Liver (tissue), 9 donors: ENCODE measurements around the gene MROH2B. TPM values are rescaled to one million over a fixed set of nuclear protein-coding genes. Genes with fewer than 3 reads are reported as not detected.

Experiments used
- DNase-seq: peaks from one replicate; pipeline ENCODE4 v3.0.0-alpha.2; 2017; ENCODE audit warnings: low spot score
- H3K27ac ChIP-seq, 2 donors: one replicate each; pipeline ENCODE4 v1.7.0; 2013; ENCODE audit warnings: inconsistent platforms in 2 of 2, low read length in 2 of 2, control low read depth in 1 of 2, low read depth in 1 of 2, mild to moderate bottlenecking in 1 of 2
- H3K27me3 ChIP-seq, 4 donors: one replicate each; pipeline versions ENCODE4 v1.6.1 to v1.7.0; 2013; ENCODE audit warnings: low read length in 3 of 4, inconsistent platforms in 1 of 4, mild to moderate bottlenecking in 1 of 4, moderate library complexity in 1 of 4; ENCODE audit not compliant: control insufficient read depth in 4 of 4, insufficient read depth in 4 of 4
- H3K36me3 ChIP-seq, 4 donors: one replicate each; pipeline versions ENCODE4 v1.6.1 to v1.7.0; 2013; ENCODE audit warnings: low read length in 3 of 4, mild to moderate bottlenecking in 3 of 4, low read depth in 1 of 4, moderate library complexity in 1 of 4; ENCODE audit not compliant: control insufficient read depth in 4 of 4, insufficient read depth in 3 of 4
- H3K4me1 ChIP-seq, 4 donors: one replicate each; pipeline versions ENCODE4 v1.6.1 to v1.7.0; 2013; ENCODE audit warnings: low read length in 3 of 4, mild to moderate bottlenecking in 3 of 4, moderate library complexity in 1 of 4; ENCODE audit not compliant: control insufficient read depth in 4 of 4, insufficient read depth in 4 of 4
- H3K4me3 ChIP-seq, 3 donors: one replicate each; pipeline versions ENCODE4 v1.6.1 to v1.7.0; 2013; ENCODE audit warnings: low read length in 3 of 3, control low read depth in 1 of 3, low read depth in 1 of 3, mild to moderate bottlenecking in 1 of 3
- H3K9ac ChIP-seq, 2 donors: one replicate each; pipeline ENCODE4 v1.7.0; 2013; ENCODE audit warnings: low read length in 2 of 2, mild to moderate bottlenecking in 2 of 2, moderate library complexity in 2 of 2, control low read depth in 1 of 2, low read depth in 1 of 2
- H3K9me3 ChIP-seq, 4 donors: one replicate each; pipeline versions ENCODE4 v1.6.1 to v1.7.0; 2013; ENCODE audit warnings: low read length in 3 of 4; ENCODE audit not compliant: control insufficient read depth in 4 of 4
- CTCF ChIP-seq: fragments of 150-350 bp; IDR thresholded peaks from 2 replicates; pipeline ENCODE4 v1.5.1; 2017; ENCODE audit warnings: improper control_type of control experiment, low read depth, low read length; ENCODE audit not compliant: missing input control
- GABPA ChIP-seq, 2 donors: IDR thresholded peaks in 1 of 2; conservative IDR thresholded peaks in 1 of 2; 2 replicates each; pipeline ENCODE4 v1.6.1; 2016; ENCODE audit warnings: antibody characterized with exemption in 2 of 2, mild to moderate bottlenecking in 1 of 2, moderate library complexity in 1 of 2
- HNF4A ChIP-seq, 2 donors: conservative IDR thresholded peaks; 2 replicates each; pipeline ENCODE4 v1.6.1; 2016; ENCODE audit warnings: antibody characterized with exemption in 2 of 2, mild to moderate bottlenecking in 2 of 2
- HNF4G ChIP-seq: IDR thresholded peaks from 2 replicates; pipeline ENCODE4 v1.6.1; 2016; ENCODE audit warnings: antibody characterized with exemption
- JUND ChIP-seq, 2 donors: IDR thresholded peaks; 2 replicates each; pipeline ENCODE4 v1.6.1; 2016; ENCODE audit warnings: antibody characterized with exemption in 2 of 2
- NR2F2 ChIP-seq: IDR thresholded peaks from 2 replicates; pipeline ENCODE4 v1.6.1; 2016; ENCODE audit warnings: antibody characterized with exemption
- RAD21 ChIP-seq, 2 donors: IDR thresholded peaks; 2 replicates each; pipeline ENCODE4 v1.6.1; 2016; ENCODE audit warnings: antibody characterized with exemption in 2 of 2, mild to moderate bottlenecking in 2 of 2
- RXRA ChIP-seq, 2 donors: IDR thresholded peaks; 2 replicates each; pipeline ENCODE4 v1.6.1; 2017 to 2018; ENCODE audit warnings: antibody characterized with exemption in 2 of 2, mild to moderate bottlenecking in 1 of 2
- SP1 ChIP-seq: IDR thresholded peaks from 2 replicates; pipeline ENCODE4 v1.6.1; 2018; ENCODE audit warnings: antibody characterized with exemption, mild to moderate bottlenecking
- TAF1 ChIP-seq: conservative IDR thresholded peaks from 2 replicates; pipeline ENCODE4 v1.6.1; 2016; ENCODE audit warnings: antibody characterized with exemption, mild to moderate bottlenecking
- ZBTB33 ChIP-seq: IDR thresholded peaks from 2 replicates; pipeline ENCODE4 v1.6.1; 2016; ENCODE audit warnings: antibody characterized with exemption
- WGBS: extraction: QIAGEN DNeasy Blood & Tissue Kit; methylation state at CpG from one replicate; pipeline ENCODE4 v1.1.7; 2013; 5-methylcytosine and 5-hydroxymethylcytosine counted together
- polyA plus RNA-seq, 2 donors: library from polyadenylated mRNA; stranded (reverse) in 1 of 2; unstranded in 1 of 2; fragments of 200-250 nt in 1 of 2; fragments of >200 nt in 1 of 2; fragmentation: Nextera tagmentation in 1 of 2; extraction: Ambion mirVana in 1 of 2; gene quantifications; one replicate each; pipeline versions ENCODE4 v1.2.1 to v1.2.3, GENCODE V29; 2013 to 2015
- total RNA-seq, 2 donors: library from RNA; depleted of rRNA; stranded (reverse); fragments of >200 nt; gene quantifications; one replicate each; pipeline ENCODE4 v1.2.3, GENCODE V29; 2014
- TF ChIP-seq, protein P1 (sequence below): IDR thresholded peaks from 2 replicates; pipeline ENCODE4 v1.6.1; 2016; ENCODE audit warnings: antibody characterized with exemption
- donor health status: healthy.
- donor health status: healthy.
- donor health status: healthy.
- donor health status: healthy.
- donor health status: healthy.

Gene MROH2B
- total and polyA plus RNA-seq, 4 donors, result under 0.01 to 0.46 (median 0.06) TPM; not detected in 1

GRCh38 chr5:41095324-41096101 lies 24.4 kb upstream of the MROH2B start:
- TF ChIP-seq, protein P1, sequence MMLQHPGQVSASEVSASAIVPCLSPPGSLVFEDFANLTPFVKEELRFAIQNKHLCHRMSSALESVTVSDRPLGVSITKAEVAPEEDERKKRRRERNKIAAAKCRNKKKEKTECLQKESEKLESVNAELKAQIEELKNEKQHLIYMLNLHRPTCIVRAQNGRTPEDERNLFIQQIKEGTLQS, result no peak
- TF ChIP-seq CTCF, result no peak
- no peak for TF ChIP-seq ZBTB33
- no peak for TF ChIP-seq JUND (IDR thresholded peaks at IDR 0.05)
- no peak for TF ChIP-seq HNF4G
- no peak for TF ChIP-seq RAD21 (IDR thresholded peaks at IDR 0.05)
- 73% methylated on average over 5 of the region's 5 CpGs for WGBS

GRCh38 chr5:41094871-41095270 lies 23.7 kb upstream of the MROH2B start:
- DNase-seq, result no peak
- 92% methylated on average over 2 of the region's 2 CpGs for WGBS
- Histone ChIP-seq H3K27me3 (no peaks in the 10 kb centered on the region), H3K4me1 (no peaks in the 10 kb centered on the region), H3K36me3 (no peaks in the 10 kb centered on the region), H3K9ac (no peak overlapping the region), H3K4me3 (no peak overlapping the region), H3K9me3 (no peaks in the 10 kb centered on the region), H3K27ac (no peak overlapping the region)
- TF ChIP-seq, protein P1, result no peak
- no peak for TF ChIP-seq RXRA (IDR thresholded peaks at IDR 0.05)
- TF ChIP-seq NR2F2, result no peak
- TF ChIP-seq GABPA (IDR thresholded peaks at IDR 0.05 in 1 of 2, conservative IDR thresholded peaks at IDR 0.05 in 1 of 2), result no peak
- no peak for TF ChIP-seq HNF4G
- no peak for TF ChIP-seq HNF4A (conservative IDR thresholded peaks at IDR 0.05)
- TF ChIP-seq SP1, result no peak
- no peak for TF ChIP-seq ZBTB33
- TF ChIP-seq TAF1, result no peak

More at GRCh38 chr5:41095324-41096101, 24.4 kb upstream of the MROH2B start:
- no peaks in the 10 kb centered on the region for H3K9me3 ChIP-seq
- no peaks in the 10 kb centered on the region for H3K27me3 ChIP-seq
- no peaks in the 10 kb centered on the region for H3K4me1 ChIP-seq
- H3K36me3 ChIP-seq, result no peaks in the 10 kb centered on the region
- no peak for DNase-seq
- H3K4me3 ChIP-seq, result no peak overlapping the region
- no peak overlapping the region for H3K9ac ChIP-seq
- H3K27ac ChIP-seq, result no peak overlapping the region
